ENCODE measurements around the gene TP53TG3F.
"Not testable (repeated sequence)": the region's sequence is repeated elsewhere in the genome, so short reads cannot be mapped to it uniquely, and the experiment has no call there.

TP53TG3F gene

GRCh38 chr16:33459312-33459711 lies at the start of gene TP53TG3F:
TSS of gene TP53TG3F (plus strand) at chr16:33459612. CDS start at chr16:33459680, 68 bp downstream.
- DNase-seq: not testable (repeated sequence)

- not testable (repeated sequence) for DNase-seq
Observed at GRCh38 chr16:33491611-33492010, 32.2 kb downstream of the TP53TG3F start.

- not testable (repeated sequence) for DNase-seq
Observed at GRCh38 chr16:33507231-33507630, 47.8 kb downstream of the TP53TG3F start.

- DNase-seq: not testable (repeated sequence)
Observed at GRCh38 chr16:33509070-33509469, 49.7 kb downstream of the TP53TG3F start.

- DNase-seq: not testable (repeated sequence)
Observed at GRCh38 chr16:33509906-33510305, 50.5 kb downstream of the TP53TG3F start.
